Astrocyte (in vitro differentiated cells and primary cell): Measurements from ENCODE around the gene GLB1L3. TPM values are rescaled to one million over a fixed set of nuclear protein-coding genes. Genes with fewer than 3 reads are reported as not detected.

ENCODE experiments used
- DNase-seq: peaks from one replicate; pipeline ENCODE4 v3.0.0-alpha.2; 2010; ENCODE audit warnings: low read depth
- FAIRE-seq: peaks from 2 replicates; lab custom pipeline; 2011; peaks lifted over from hg19 to GRCh38; lab: Jason Lieb, UNC
- H2AFZ ChIP-seq: 2 replicates; pipeline ENCODE4 v1.6.0; 2012; ENCODE audit warnings: low read depth, low read length, inconsistent platforms
- H3K27ac ChIP-seq: 2 replicates; pipeline ENCODE4 v1.5.1; 2011; ENCODE audit warnings: low read depth, low read length, inconsistent platforms
- H3K27me3 ChIP-seq: 2 replicates; pipeline ENCODE4 v1.6.0; 2011; ENCODE audit warnings: low read length, inconsistent platforms; ENCODE audit not compliant: insufficient read depth
- H3K36me3 ChIP-seq: 2 replicates; pipeline ENCODE4 v1.5.1; 2011; ENCODE audit warnings: low read length, inconsistent platforms; ENCODE audit not compliant: insufficient read depth
- H3K4me1 ChIP-seq: 2 replicates; pipeline ENCODE4 v1.5.1; 2011; ENCODE audit warnings: low read length, inconsistent platforms; ENCODE audit not compliant: insufficient read depth
- H3K4me2 ChIP-seq: 2 replicates; pipeline ENCODE4 v1.6.0; 2012; ENCODE audit warnings: low read length, inconsistent platforms
- H3K4me3 ChIP-seq: 2 replicates; pipeline ENCODE4 v1.5.1; 2011; ENCODE audit warnings: low read depth, mild to moderate bottlenecking, low read length, inconsistent platforms; ENCODE audit not compliant: insufficient read depth
- H3K79me2 ChIP-seq: 2 replicates; pipeline ENCODE4 v1.6.0; 2012; ENCODE audit warnings: mild to moderate bottlenecking, low read length, inconsistent platforms; ENCODE audit not compliant: insufficient read depth
- H3K9ac ChIP-seq: 2 replicates; pipeline ENCODE4 v1.6.0; 2012; ENCODE audit warnings: mild to moderate bottlenecking, low read length, inconsistent platforms
- H3K9me3 ChIP-seq: 2 replicates; pipeline ENCODE4 v1.5.1; 2012; ENCODE audit warnings: low read depth, mild to moderate bottlenecking, low read length, inconsistent platforms; ENCODE audit not compliant: insufficient read depth
- H4K20me1 ChIP-seq: 2 replicates; pipeline ENCODE4 v1.6.0; 2012; ENCODE audit warnings: low read length, inconsistent platforms; ENCODE audit not compliant: insufficient read depth
- H3K27ac Mint-ChIP-seq: one replicate; pipeline ENCODE4 v1.8.0; 2021; ENCODE audit warnings: mild to moderate bottlenecking, mixed read lengths; ENCODE audit not compliant: unreplicated experiment
- H3K27me3 Mint-ChIP-seq: one replicate; pipeline ENCODE4 v1.8.0; 2021; ENCODE audit warnings: low read depth, mixed read lengths; ENCODE audit not compliant: unreplicated experiment
- H3K36me3 Mint-ChIP-seq: one replicate; pipeline ENCODE4 v1.8.0; 2021; ENCODE audit warnings: low read depth, mixed read lengths; ENCODE audit not compliant: unreplicated experiment
- H3K4me1 Mint-ChIP-seq: one replicate; pipeline ENCODE4 v1.8.0; 2021; ENCODE audit warnings: low read depth, mixed read lengths; ENCODE audit not compliant: unreplicated experiment
- H3K4me3 Mint-ChIP-seq: one replicate; pipeline ENCODE4 v1.8.0; 2021; ENCODE audit warnings: mild to moderate bottlenecking, moderate library complexity, mixed read lengths; ENCODE audit not compliant: unreplicated experiment
- H3K9me3 Mint-ChIP-seq: one replicate; pipeline ENCODE4 v1.8.0; 2021; ENCODE audit warnings: mild to moderate bottlenecking, mixed read lengths; ENCODE audit not compliant: unreplicated experiment
- CTCF ChIP-seq: IDR thresholded peaks from 2 replicates; pipeline ENCODE4 v1.5.1; 2011; ENCODE audit warnings: low read depth, mild to moderate bottlenecking, inconsistent platforms, low read length, moderate library complexity; ENCODE audit not compliant: insufficient read depth
- EZH2 ChIP-seq: IDR thresholded peaks from 2 replicates; pipeline ENCODE4 v1.6.1; 2012; ENCODE audit warnings: mild to moderate bottlenecking, low read length, inconsistent platforms; ENCODE audit not compliant: insufficient read depth
- total RNA-seq: library from RNA; stranded (reverse); gene quantifications from 2 replicates; pipeline ENCODE4 v1.2.1, GENCODE V29; 2021

The GLB1L3 gene
- total RNA-seq, 1 donor from 2014 or later, result 0.20 TPM

- no peaks in the 10 kb centered on the region for H3K36me3 Mint-ChIP-seq
- no peak for TF ChIP-seq CTCF
- TF ChIP-seq EZH2, result no peak
- Histone ChIP-seq H3K4me1 (no peaks in the 10 kb centered on the region), H3K79me2 (no peaks in the 10 kb centered on the region), H3K36me3 (no peaks in the 10 kb centered on the region), H3K4me2 (no peak overlapping the region), H2AFZ (no peak overlapping the region), H3K4me3 (no peak overlapping the region), H3K27me3 (no peaks in the 10 kb centered on the region), H3K9ac (no peak overlapping the region), H3K9me3 (no peaks in the 10 kb centered on the region), H4K20me1 (no peaks in the 10 kb centered on the region), H3K27ac (no peak overlapping the region)
- H3K27me3 Mint-ChIP-seq, result peaks cover 51% of the 10 kb centered on the region
- H3K27ac Mint-ChIP-seq, result no peak overlapping the region
- no peak for FAIRE-seq
- H3K4me1 Mint-ChIP-seq, result no peaks in the 10 kb centered on the region
- H3K4me3 Mint-ChIP-seq, result no peak overlapping the region
- no peak for DNase-seq
- no peaks in the 10 kb centered on the region for H3K9me3 Mint-ChIP-seq
These were observed 88.1 kb downstream of the GLB1L3 start for GRCh38 chr11:134364261-134364660.

- Mint-ChIP-seq H3K27ac (no peak overlapping the region), H3K27me3 (peaks cover 49% of the 10 kb centered on the region), H3K4me1 (no peaks in the 10 kb centered on the region), H3K4me3 (no peak overlapping the region), H3K9me3 (no peaks in the 10 kb centered on the region), H3K36me3 (no peaks in the 10 kb centered on the region)
- Histone ChIP-seq H3K79me2 (no peaks in the 10 kb centered on the region), H3K4me3 (no peak overlapping the region), H4K20me1 (no peaks in the 10 kb centered on the region), H3K4me2 (no peak overlapping the region), H3K27me3 (no peaks in the 10 kb centered on the region), H3K36me3 (no peaks in the 10 kb centered on the region), H3K9me3 (no peaks in the 10 kb centered on the region), H3K9ac (no peak overlapping the region), H3K27ac (no peak overlapping the region), H2AFZ (no peak overlapping the region), H3K4me1 (no peaks in the 10 kb centered on the region)
- no peak for FAIRE-seq
- TF ChIP-seq CTCF (no peak), EZH2 (no peak)
- DNase-seq, result no peak
These were observed 89.1 kb downstream of the GLB1L3 start for GRCh38 chr11:134365011-134365925.

GRCh38 chr11:134366254-134366653 lies 90.1 kb downstream of the GLB1L3 start:
- Histone ChIP-seq H3K27me3 (no peaks in the 10 kb centered on the region), H2AFZ (no peak overlapping the region), H4K20me1 (no peaks in the 10 kb centered on the region), H3K36me3 (no peaks in the 10 kb centered on the region), H3K79me2 (no peaks in the 10 kb centered on the region), H3K9ac (no peak overlapping the region), H3K4me2 (no peak overlapping the region), H3K9me3 (no peaks in the 10 kb centered on the region), H3K27ac (no peak overlapping the region), H3K4me3 (no peak overlapping the region), H3K4me1 (no peaks in the 10 kb centered on the region)
- Mint-ChIP-seq H3K4me1 (no peaks in the 10 kb centered on the region), H3K36me3 (no peaks in the 10 kb centered on the region), H3K27ac (no peak overlapping the region), H3K9me3 (no peaks in the 10 kb centered on the region), H3K4me3 (no peak overlapping the region), H3K27me3 (peaks cover 53% of the 10 kb centered on the region)
- TF ChIP-seq EZH2, result no peak
- no peak for TF ChIP-seq CTCF
- FAIRE-seq, result no peak
- DNase-seq, result no peak
